PFSK-1 (cell line): ENCODE data around the gene TMEM242.

ENCODE experiments used
- FOXP2 ChIP-seq: optimal IDR thresholded peaks from 2 replicates; pipeline ENCODE3; 2011; ENCODE audit warnings: borderline replicate concordance, control low read depth, inconsistent platforms; ENCODE audit not compliant: insufficient read depth; ENCODE audit errors: extremely low read length, extremely low read depth
- POLR2AphosphoS5 ChIP-seq: IDR thresholded peaks from 2 replicates; pipeline ENCODE4 v1.6.1; 2012; ENCODE audit warnings: low read depth, mild to moderate bottlenecking, control low read depth, low read length, moderate library complexity
- SIN3A ChIP-seq: IDR thresholded peaks from 2 replicates; pipeline ENCODE4 v1.6.1; 2012; ENCODE audit warnings: mild to moderate bottlenecking, low read length, moderate library complexity, borderline replicate concordance; ENCODE audit not compliant: insufficient read depth
- TAF1 ChIP-seq: IDR thresholded peaks from 2 replicates; pipeline ENCODE4 v1.6.1; 2012; ENCODE audit warnings: low read length, control low read depth, borderline replicate concordance; ENCODE audit not compliant: insufficient read depth
- TF ChIP-seq, protein P1 (sequence below), 2 experiments: IDR thresholded peaks; 2 replicates each; pipeline versions ENCODE4 v1.6.1 to v1.8.0; 2011 to 2012; ENCODE audit warnings: low read depth in 2 of 2, low read length in 2 of 2, control low read depth in 1 of 2, inconsistent platforms in 1 of 2, mild to moderate bottlenecking in 1 of 2, moderate library complexity in 1 of 2; ENCODE audit not compliant: insufficient read depth in 1 of 2

- TF ChIP-seq, protein P1, sequence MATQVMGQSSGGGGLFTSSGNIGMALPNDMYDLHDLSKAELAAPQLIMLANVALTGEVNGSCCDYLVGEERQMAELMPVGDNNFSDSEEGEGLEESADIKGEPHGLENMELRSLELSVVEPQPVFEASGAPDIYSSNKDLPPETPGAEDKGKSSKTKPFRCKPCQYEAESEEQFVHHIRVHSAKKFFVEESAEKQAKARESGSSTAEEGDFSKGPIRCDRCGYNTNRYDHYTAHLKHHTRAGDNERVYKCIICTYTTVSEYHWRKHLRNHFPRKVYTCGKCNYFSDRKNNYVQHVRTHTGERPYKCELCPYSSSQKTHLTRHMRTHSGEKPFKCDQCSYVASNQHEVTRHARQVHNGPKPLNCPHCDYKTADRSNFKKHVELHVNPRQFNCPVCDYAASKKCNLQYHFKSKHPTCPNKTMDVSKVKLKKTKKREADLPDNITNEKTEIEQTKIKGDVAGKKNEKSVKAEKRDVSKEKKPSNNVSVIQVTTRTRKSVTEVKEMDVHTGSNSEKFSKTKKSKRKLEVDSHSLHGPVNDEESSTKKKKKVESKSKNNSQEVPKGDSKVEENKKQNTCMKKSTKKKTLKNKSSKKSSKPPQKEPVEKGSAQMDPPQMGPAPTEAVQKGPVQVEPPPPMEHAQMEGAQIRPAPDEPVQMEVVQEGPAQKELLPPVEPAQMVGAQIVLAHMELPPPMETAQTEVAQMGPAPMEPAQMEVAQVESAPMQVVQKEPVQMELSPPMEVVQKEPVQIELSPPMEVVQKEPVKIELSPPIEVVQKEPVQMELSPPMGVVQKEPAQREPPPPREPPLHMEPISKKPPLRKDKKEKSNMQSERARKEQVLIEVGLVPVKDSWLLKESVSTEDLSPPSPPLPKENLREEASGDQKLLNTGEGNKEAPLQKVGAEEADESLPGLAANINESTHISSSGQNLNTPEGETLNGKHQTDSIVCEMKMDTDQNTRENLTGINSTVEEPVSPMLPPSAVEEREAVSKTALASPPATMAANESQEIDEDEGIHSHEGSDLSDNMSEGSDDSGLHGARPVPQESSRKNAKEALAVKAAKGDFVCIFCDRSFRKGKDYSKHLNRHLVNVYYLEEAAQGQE (IDR thresholded peaks at IDR 0.05; ENCODE audit: insufficient read depth in 1 of 2, low read depth in 2 of 2, low read length in 2 of 2) = no peak
- TF ChIP-seq TAF1 = no peak
- no peak for TF ChIP-seq SIN3A
- no peak for TF ChIP-seq POLR2AphosphoS5
- TF ChIP-seq FOXP2 = no peak
Observed at GRCh38 chr6:157240059-157240959, 83.0 kb downstream of the TMEM242 start.
